A673 (cell line): ENCODE data around the gene DIO2. TPM values are rescaled to one million over a fixed set of nuclear protein-coding genes. Genes with fewer than 3 reads are reported as not detected.

Experiments
- BruUV-seq: library from RNA; stranded (reverse); fragments of 400-500 nt; replicated peaks from 2 replicates; lab custom pipeline; 2021; lab: Mats Ljungman, UMichigan
- CTCF ChIA-PET: fragments of 300-600 bp; sonication (Branson Sonifier 250); formaldehyde crosslinking; loops from one replicate; lab custom pipeline; 2022; ENCODE audit warnings: antibody characterized with exemption; lab: Charles Lee
- POLR2A ChIA-PET: fragments of 300-600 bp; sonication (Branson Sonifier 250); formaldehyde crosslinking; loops from one replicate; lab custom pipeline; 2022; ENCODE audit warnings: antibody characterized with exemption; ENCODE audit not compliant: low non-redundant PET; lab: Charles Lee
- DNase-seq: peaks from one replicate; pipeline ENCODE4 v3.0.0-alpha.2; 2015; ENCODE audit warnings: low spot score
- H3K27ac ChIP-seq: fragments of 200-600 bp; sonication (generic); 2 replicates; pipeline ENCODE4 v1.5.1; 2016; ENCODE audit warnings: mixed run types, low read depth, mild to moderate bottlenecking, mixed read lengths, antibody characterized with exemption, low read length; ENCODE audit not compliant: poor library complexity, severe bottlenecking
- H3K27me3 ChIP-seq: fragments of 200-600 bp; sonication (generic); replicated peaks from 2 replicates; pipeline ENCODE4 v1.6.1; 2017; ENCODE audit warnings: mixed run types, low read depth, mild to moderate bottlenecking, mixed read lengths, antibody characterized with exemption, low read length; ENCODE audit not compliant: insufficient read depth, poor library complexity
- H3K36me3 ChIP-seq: fragments of 200-600 bp; sonication (generic); 2 replicates; pipeline ENCODE4 v1.6.1; 2016; ENCODE audit warnings: mixed run types, mild to moderate bottlenecking, mixed read lengths, antibody characterized with exemption, low read length; ENCODE audit not compliant: insufficient read depth, poor library complexity, severe bottlenecking
- H3K4me1 ChIP-seq: fragments of 200-600 bp; sonication (generic); 2 replicates; pipeline ENCODE4 v1.6.1; 2017; ENCODE audit warnings: mixed run types, mild to moderate bottlenecking, mixed read lengths, antibody characterized with exemption, low read length; ENCODE audit not compliant: insufficient read depth, poor library complexity, severe bottlenecking
- H3K4me3 ChIP-seq: fragments of 200-600 bp; sonication (generic); 2 replicates; pipeline ENCODE4 v1.5.1; 2016; ENCODE audit warnings: low read depth, mixed run types, mild to moderate bottlenecking, mixed read lengths, low read length; ENCODE audit not compliant: poor library complexity, severe bottlenecking
- H3K9me3 ChIP-seq: fragments of 200-600 bp; sonication (generic); 2 replicates; pipeline ENCODE4 v1.6.1; 2016; ENCODE audit warnings: mixed run types, low read depth, mild to moderate bottlenecking, mixed read lengths, antibody characterized with exemption, low read length; ENCODE audit not compliant: poor library complexity, severe bottlenecking
- CTCF ChIP-seq: fragments of 300-800, 200-600 bp; sonication (generic); conservative IDR thresholded peaks from 2 replicates; pipeline ENCODE4 v1.5.1; 2017; ENCODE audit warnings: low read depth, mild to moderate bottlenecking, antibody characterized with exemption, low read length, moderate library complexity, mixed read lengths
- EZH2 ChIP-seq: fragments of 200-600 bp; sonication (generic); IDR thresholded peaks from 2 replicates; pipeline ENCODE4 v1.6.1; 2017; ENCODE audit warnings: borderline replicate concordance, low read depth, mild to moderate bottlenecking, mixed read lengths, antibody characterized with exemption, low read length; ENCODE audit not compliant: poor library complexity, severe bottlenecking
- intact Hi-C: fragments of 100-400 bp; cut with micrococcal nuclease; formaldehyde crosslinking; loops from one replicate; pipeline ENCODE4 v1.10.0; 2022; ENCODE audit not compliant: unreplicated experiment
- total RNA-seq: library from RNA; stranded (reverse); gene quantifications from 2 replicates; pipeline ENCODE4 v1.2.3, GENCODE V29; 2021

DIO2 gene
- total RNA-seq, 1 experiment from 2014 or later = 0.09 TPM

GRCh38 chr14:80215081-80215480 is 3.8 kb upstream of the DIO2 start:
- intact Hi-C loops = loop anchor here (10.0 kb wide), 1 partner anchor 770 kb away; no protein-coding TSS in a partner anchor
- ChIA-PET CTCF (no interaction called here), POLR2A (no interaction called here)

GRCh38 chr14:80213602-80214001 is 2.3 kb upstream of the DIO2 start:
- TF ChIP-seq CTCF = peak; percentile 75
- TF ChIP-seq EZH2 = no peak
- BruUV-seq = no TSS peak
- intact Hi-C loops = loop anchor here (1.0 to 10.0 kb wide), 4 partner anchors 151 to 771 kb away; no protein-coding TSS in a partner anchor
- no peaks in the 10 kb centered on the region for H3K9me3 ChIP-seq
- DNase-seq = peak; percentile 72
- H3K27ac ChIP-seq = no peak overlapping the region
- no peaks in the 10 kb centered on the region for H3K36me3 ChIP-seq
- H3K4me1 ChIP-seq = no peaks in the 10 kb centered on the region
- H3K4me3 ChIP-seq = no peak overlapping the region
- ChIA-PET POLR2A (no interaction called here), CTCF (no interaction called here)
- H3K27me3 ChIP-seq = no peaks in the 10 kb centered on the region

More at GRCh38 chr14:80215081-80215480, 3.8 kb upstream of the DIO2 start:
- Histone ChIP-seq H3K27me3 (no peaks in the 10 kb centered on the region), H3K36me3 (no peaks in the 10 kb centered on the region), H3K4me3 (no peak overlapping the region), H3K27ac (no peak overlapping the region), H3K9me3 (no peaks in the 10 kb centered on the region), H3K4me1 (no peaks in the 10 kb centered on the region)
- no peak for DNase-seq
- no peak for TF ChIP-seq CTCF
- BruUV-seq = no TSS peak

GRCh38 chr14:80212023-80212397 is 706 bp upstream of the DIO2 start:
- TF ChIP-seq CTCF (no peak), EZH2 (no peak)
- no peaks in the 10 kb centered on the region for H3K36me3 ChIP-seq
- no peak overlapping the region for H3K27ac ChIP-seq
- H3K9me3 ChIP-seq = no peaks in the 10 kb centered on the region
- H3K27me3 ChIP-seq = no peaks in the 10 kb centered on the region
- intact Hi-C loops = loop anchor here (5.0 to 10.0 kb wide), 2 partner anchors 375 to 773 kb away; no protein-coding TSS in a partner anchor
- DNase-seq = peak; percentile 69
- no TSS peak for BruUV-seq
- peak overlapping the region; percentile 30 for H3K4me3 ChIP-seq
- CTCF ChIA-PET = interaction anchor here (0.6 kb wide), 1 partner anchor 926 kb away, joined by 9 read pairs; no protein-coding TSS in a partner anchor
- POLR2A ChIA-PET = no interaction called here
- no peaks in the 10 kb centered on the region for H3K4me1 ChIP-seq
